ENCODE results near the gene ROCK2. TPM values are rescaled to one million over a fixed set of nuclear protein-coding genes. Genes with fewer than 3 reads are reported as not detected.

The ROCK2 gene
- total and polyA plus RNA-seq, 9 of the 15 experiments (the other 6 are each of a cell fraction or from before 2014, with no cell fraction given), result 4.9 to 30.6 (median 14.3) TPM

DNA sequence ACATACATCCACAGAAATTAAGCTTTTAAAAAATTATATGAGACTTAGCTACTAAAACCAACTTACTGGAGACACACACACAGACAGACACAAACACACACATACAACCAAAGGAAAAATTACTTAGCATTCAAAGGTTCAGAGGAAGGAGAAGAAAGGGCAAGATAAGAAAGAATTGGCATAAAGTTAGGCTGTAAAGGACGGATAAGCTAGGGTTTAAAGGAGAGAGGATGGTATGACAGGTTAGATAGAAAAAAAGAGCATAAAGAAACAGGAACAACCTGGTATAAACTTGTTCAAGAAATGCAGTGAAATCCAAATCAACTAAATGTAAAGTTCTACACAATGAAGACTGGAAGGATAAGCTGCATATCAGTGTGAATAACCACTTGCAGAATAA lies 115.7 kb downstream of the ROCK2 start (continued):
- TF ChIP-seq CBFA2T2 (conservative IDR thresholded peaks at IDR 0.05) (peak; percentile 71), ARNT (IDR thresholded peaks at IDR 0.05) (peak in 1 of 2 experiments; percentile 73; a peak in 2 of 4 replicates)

DNA sequence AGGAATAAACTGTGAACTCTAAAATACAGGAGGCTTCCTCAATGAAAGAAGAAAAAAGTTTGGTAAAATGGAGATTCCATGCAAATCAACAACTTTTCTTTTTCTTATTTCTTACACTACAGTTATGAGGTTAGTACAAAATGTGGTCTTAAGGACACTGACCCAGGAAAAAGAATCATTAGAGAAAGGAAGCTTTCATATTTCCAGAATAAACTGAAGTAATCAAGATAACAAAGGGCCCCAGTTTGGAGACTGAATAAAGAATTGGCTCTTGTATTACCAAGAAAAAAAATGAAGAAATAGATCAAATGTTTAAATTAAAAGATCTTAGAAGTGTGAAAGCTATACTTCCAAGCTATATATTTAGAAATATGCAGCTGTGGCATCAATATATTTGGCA lies 116.8 kb downstream of the ROCK2 start:
- Histone ChIP-seq H3K4me3 (no peak overlapping the region), H3K9me1 (ENCODE audit: control insufficient read depth, insufficient read depth, low read length) (no peaks in the 10 kb centered on the region), H3K27ac (ENCODE audit: extremely low read depth, low read depth, low read length) (no peak overlapping the region), H3K9me3 (replicated peaks; ENCODE audit: control insufficient read depth, insufficient read depth, low read depth, low read length) (no peaks in the 10 kb centered on the region), H3K79me2 (ENCODE audit: control insufficient read depth, insufficient read depth, low read length) (no peaks in the 10 kb centered on the region), H3K4me2 (ENCODE audit: insufficient read depth, low read length) (no peak overlapping the region), H3K9ac (ENCODE audit: insufficient read depth in 1 of 2, low read depth in 2 of 2, low read length in 2 of 2) (no peak overlapping the region), H4K20me1 (replicated peaks; ENCODE audit: control insufficient read depth, insufficient read depth, low read length) (no peaks in the 10 kb centered on the region), H3K4me1 (replicated peaks in 1 of 2; ENCODE audit: control insufficient read depth in 2 of 2, insufficient read depth in 2 of 2, low read length in 2 of 2) (peaks cover 5 to 6% of the 10 kb centered on the region in 2 experiments; a peak in 2 of 5 replicates), H3K27me3 (ENCODE audit: control insufficient read depth in 2 of 2, insufficient read depth in 2 of 2, low read length in 2 of 2) (no peaks in the 10 kb centered on the region), H2AFZ (ENCODE audit: low read depth, low read length) (no peak overlapping the region), H3K36me3 (ENCODE audit: control insufficient read depth, insufficient read depth, low read length) (peaks cover 12% of the 10 kb centered on the region; the same call in 2 of the 3 replicates)
- POLR2A ChIA-PET, result no interaction called here
- intact Hi-C loops (cut with micrococcal nuclease), result loop anchor here (10.0 kb wide), 1 partner anchor 357 kb away; no protein-coding TSS in a partner anchor
- BruUV-seq (replicated peaks), result no TSS peak
- ATAC-seq (no peak), FAIRE-seq (no peak), DNase-seq (ENCODE audit: extremely low read depth in 1 of 4, low spot score in 3 of 4) (no peak)
- in situ Hi-C loops (cut with MboI), result loop anchor here (25.0 kb wide), 1 partner anchor 185 kb away; no protein-coding TSS in a partner anchor
- CTCF ChIA-PET (ENCODE audit: low intra/inter-chr PET ratio), result no interaction called here
- TF ChIP-seq, protein P1, sequence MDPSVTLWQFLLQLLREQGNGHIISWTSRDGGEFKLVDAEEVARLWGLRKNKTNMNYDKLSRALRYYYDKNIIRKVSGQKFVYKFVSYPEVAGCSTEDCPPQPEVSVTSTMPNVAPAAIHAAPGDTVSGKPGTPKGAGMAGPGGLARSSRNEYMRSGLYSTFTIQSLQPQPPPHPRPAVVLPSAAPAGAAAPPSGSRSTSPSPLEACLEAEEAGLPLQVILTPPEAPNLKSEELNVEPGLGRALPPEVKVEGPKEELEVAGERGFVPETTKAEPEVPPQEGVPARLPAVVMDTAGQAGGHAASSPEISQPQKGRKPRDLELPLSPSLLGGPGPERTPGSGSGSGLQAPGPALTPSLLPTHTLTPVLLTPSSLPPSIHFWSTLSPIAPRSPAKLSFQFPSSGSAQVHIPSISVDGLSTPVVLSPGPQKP (CRISPR knock-in tag; IDR thresholded peaks at IDR 0.05), result no peak
- TF ChIP-seq, protein P2, sequence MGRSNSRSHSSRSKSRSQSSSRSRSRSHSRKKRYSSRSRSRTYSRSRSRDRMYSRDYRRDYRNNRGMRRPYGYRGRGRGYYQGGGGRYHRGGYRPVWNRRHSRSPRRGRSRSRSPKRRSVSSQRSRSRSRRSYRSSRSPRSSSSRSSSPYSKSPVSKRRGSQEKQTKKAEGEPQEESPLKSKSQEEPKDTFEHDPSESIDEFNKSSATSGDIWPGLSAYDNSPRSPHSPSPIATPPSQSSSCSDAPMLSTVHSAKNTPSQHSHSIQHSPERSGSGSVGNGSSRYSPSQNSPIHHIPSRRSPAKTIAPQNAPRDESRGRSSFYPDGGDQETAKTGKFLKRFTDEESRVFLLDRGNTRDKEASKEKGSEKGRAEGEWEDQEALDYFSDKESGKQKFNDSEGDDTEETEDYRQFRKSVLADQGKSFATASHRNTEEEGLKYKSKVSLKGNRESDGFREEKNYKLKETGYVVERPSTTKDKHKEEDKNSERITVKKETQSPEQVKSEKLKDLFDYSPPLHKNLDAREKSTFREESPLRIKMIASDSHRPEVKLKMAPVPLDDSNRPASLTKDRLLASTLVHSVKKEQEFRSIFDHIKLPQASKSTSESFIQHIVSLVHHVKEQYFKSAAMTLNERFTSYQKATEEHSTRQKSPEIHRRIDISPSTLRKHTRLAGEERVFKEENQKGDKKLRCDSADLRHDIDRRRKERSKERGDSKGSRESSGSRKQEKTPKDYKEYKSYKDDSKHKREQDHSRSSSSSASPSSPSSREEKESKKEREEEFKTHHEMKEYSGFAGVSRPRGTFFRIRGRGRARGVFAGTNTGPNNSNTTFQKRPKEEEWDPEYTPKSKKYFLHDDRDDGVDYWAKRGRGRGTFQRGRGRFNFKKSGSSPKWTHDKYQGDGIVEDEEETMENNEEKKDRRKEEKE (IDR thresholded peaks at IDR 0.05; ENCODE audit: borderline replicate concordance in 1 of 2, control insufficient read depth in 1 of 2, low read depth in 2 of 2, low read length in 1 of 2), result no peak
- TF ChIP-seq, protein P3, sequence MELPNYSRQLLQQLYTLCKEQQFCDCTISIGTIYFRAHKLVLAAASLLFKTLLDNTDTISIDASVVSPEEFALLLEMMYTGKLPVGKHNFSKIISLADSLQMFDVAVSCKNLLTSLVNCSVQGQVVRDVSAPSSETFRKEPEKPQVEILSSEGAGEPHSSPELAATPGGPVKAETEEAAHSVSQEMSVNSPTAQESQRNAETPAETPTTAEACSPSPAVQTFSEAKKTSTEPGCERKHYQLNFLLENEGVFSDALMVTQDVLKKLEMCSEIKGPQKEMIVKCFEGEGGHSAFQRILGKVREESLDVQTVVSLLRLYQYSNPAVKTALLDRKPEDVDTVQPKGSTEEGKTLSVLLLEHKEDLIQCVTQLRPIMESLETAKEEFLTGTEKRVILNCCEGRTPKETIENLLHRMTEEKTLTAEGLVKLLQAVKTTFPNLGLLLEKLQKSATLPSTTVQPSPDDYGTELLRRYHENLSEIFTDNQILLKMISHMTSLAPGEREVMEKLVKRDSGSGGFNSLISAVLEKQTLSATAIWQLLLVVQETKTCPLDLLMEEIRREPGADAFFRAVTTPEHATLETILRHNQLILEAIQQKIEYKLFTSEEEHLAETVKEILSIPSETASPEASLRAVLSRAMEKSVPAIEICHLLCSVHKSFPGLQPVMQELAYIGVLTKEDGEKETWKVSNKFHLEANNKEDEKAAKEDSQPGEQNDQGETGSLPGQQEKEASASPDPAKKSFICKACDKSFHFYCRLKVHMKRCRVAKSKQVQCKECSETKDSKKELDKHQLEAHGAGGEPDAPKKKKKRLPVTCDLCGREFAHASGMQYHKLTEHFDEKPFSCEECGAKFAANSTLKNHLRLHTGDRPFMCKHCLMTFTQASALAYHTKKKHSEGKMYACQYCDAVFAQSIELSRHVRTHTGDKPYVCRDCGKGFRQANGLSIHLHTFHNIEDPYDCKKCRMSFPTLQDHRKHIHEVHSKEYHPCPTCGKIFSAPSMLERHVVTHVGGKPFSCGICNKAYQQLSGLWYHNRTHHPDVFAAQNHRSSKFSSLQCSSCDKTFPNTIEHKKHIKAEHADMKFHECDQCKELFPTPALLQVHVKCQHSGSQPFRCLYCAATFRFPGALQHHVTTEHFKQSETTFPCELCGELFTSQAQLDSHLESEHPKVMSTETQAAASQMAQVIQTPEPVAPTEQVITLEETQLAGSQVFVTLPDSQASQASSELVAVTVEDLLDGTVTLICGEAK (IDR thresholded peaks at IDR 0.05), result no peak
- TF ChIP-seq, protein P3 (CRISPR knock-in tag; IDR thresholded peaks at IDR 0.05), result no peak
- TF ChIP-seq MXI1 (IDR thresholded peaks at IDR 0.05; ENCODE audit: low read depth, low read length), result no peak
- no peak for TF ChIP-seq TRIM24 (IDR thresholded peaks at IDR 0.05)
- no peak for TF ChIP-seq SMARCA5 (IDR thresholded peaks at IDR 0.05)
